D721Med (cell line): ENCODE results near the gene PAPOLB.

Source experiments
- DNase-seq: peaks from one replicate; pipeline ENCODE4 v3.0.0; 2011; ENCODE audit warnings: low spot score; ENCODE audit not compliant: insufficient read length
- FAIRE-seq: peaks from 2 replicates; lab custom pipeline; 2011; peaks lifted over from hg19 to GRCh38; lab: Jason Lieb, UNC
- TF ChIP-seq, protein P1 (sequence below): IDR thresholded peaks from 2 replicates; pipeline ENCODE4 v1.5.1; 2012; ENCODE audit warnings: mild to moderate bottlenecking, control low read depth; ENCODE audit not compliant: insufficient read depth; ENCODE audit errors: missing control alignments

Gene PAPOLB

DNA sequence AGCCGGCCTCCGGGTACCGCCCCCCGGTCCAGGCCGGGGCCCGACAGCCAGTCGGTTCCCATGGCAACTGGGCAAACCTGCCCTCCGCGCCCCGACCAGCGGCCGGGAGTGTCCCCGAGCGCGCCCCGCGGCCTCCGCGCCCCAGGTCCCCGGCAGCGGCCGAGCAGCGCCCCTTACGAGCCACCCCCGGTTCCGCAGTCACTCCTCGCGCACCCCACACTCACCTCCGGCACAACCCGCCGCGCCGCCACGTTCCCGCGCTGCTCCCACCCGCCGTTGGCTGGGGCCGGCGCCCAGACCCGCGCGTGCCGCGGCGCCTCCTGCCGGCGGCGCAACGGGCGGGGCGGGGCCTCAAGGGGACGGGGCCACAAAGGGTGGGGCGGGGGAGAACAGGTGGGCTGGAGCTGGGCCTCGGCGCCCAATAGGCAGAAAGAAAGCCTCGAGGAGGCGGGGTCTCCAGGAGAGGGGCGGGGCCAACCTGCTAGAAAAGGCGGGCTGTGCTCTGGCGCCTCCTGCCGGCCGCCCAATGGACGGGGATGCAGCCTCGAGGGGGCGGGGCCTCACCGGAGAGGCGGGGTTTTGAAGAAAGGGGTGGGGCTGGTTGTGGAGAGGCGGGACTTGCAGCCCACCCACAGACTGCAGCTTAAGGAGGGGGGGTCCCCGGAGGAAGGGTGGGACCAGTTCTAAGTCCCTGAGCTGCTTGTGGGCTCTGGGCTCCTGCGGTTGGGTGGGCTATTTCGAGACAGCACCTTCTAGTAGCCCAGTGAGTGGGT is 21.7 kb upstream of the PAPOLB start, which contains the start of gene RADIL:
RADIL (minus strand) TSS at position 345 of the 773 bp plus-strand sequence. CDS start 5,577 bp downstream, outside the sequence.
- DNase-seq (peak; percentile 92), FAIRE-seq (no peak)
- TF ChIP-seq, protein P1, sequence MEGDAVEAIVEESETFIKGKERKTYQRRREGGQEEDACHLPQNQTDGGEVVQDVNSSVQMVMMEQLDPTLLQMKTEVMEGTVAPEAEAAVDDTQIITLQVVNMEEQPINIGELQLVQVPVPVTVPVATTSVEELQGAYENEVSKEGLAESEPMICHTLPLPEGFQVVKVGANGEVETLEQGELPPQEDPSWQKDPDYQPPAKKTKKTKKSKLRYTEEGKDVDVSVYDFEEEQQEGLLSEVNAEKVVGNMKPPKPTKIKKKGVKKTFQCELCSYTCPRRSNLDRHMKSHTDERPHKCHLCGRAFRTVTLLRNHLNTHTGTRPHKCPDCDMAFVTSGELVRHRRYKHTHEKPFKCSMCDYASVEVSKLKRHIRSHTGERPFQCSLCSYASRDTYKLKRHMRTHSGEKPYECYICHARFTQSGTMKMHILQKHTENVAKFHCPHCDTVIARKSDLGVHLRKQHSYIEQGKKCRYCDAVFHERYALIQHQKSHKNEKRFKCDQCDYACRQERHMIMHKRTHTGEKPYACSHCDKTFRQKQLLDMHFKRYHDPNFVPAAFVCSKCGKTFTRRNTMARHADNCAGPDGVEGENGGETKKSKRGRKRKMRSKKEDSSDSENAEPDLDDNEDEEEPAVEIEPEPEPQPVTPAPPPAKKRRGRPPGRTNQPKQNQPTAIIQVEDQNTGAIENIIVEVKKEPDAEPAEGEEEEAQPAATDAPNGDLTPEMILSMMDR, result peak; percentile 55

GRCh38 chr7:4883033-4883371 is 21.2 kb upstream of the PAPOLB start:
- DNase-seq, result no peak
- FAIRE-seq, result no peak
- TF ChIP-seq, protein P1, result no peak

DNA sequence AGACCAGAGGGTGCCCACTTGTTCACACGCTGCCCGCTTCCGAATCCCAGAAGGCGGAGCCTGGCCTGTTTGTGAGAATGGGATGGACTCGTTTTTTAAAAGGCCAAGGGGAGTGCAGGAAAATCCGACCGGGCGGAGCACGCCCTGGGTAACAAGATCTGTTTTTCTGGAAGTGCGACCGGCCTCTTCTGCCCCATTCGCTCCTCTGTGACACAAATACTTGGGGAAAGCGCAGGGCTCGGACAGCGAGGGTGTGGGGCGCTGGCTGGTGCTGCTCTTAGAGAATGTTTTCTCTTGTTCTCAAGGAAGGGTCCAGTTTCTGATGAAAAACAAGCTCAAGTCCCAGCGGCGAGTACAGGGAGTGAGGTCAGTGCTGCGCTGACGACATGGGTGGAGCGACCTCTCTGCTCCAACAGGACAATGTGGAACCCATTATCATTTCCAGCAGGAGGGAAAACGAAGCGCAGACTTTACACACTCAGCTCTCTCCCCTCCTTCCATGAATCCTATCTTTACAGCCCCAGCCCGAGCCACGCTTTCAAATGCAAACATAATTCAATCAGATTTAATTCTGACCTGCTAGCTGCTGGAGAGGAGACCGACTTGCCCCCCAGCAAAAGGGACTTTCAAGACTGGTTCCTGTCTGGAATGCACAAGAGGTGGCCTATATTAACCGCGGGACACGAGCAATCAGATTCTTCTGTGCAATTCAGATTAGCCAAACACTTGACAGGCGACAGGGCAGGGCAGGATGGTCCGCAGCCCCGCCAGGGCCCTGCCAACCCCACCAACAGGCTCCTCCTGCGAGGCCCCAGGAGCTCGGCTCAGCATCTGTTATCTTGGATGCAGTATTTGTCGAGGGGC is 20.6 kb upstream of the PAPOLB start:
- TF ChIP-seq, protein P1, result no peak
- DNase-seq, result no peak
- FAIRE-seq, result no peak

GRCh38 chr7:4880218-4880617 is 18.4 kb upstream of the PAPOLB start:
- TF ChIP-seq, protein P1, result no peak
- no peak for FAIRE-seq
- DNase-seq, result no peak

- DNase-seq (no peak), FAIRE-seq (no peak)
- TF ChIP-seq, protein P1, result no peak
These were observed 17.7 kb upstream of the PAPOLB start for GRCh38 chr7:4879396-4880081.

GRCh38 chr7:4878336-4879335 is 16.8 kb upstream of the PAPOLB start:
- TF ChIP-seq, protein P1, result no peak
- no peak for DNase-seq
- FAIRE-seq, result no peak
